ENCODE results near the gene FCER2.

Gene FCER2

GRCh38 chr19:7679771-7680605 lies 21.9 kb downstream of the FCER2 start:
- Histone ChIP-seq H3K9ac (ENCODE audit: low read depth, low read length) (peak overlapping the region; percentile 94), H3K27ac (ENCODE audit: low read length) (peak overlapping the region; percentile 49)

GRCh38 chr19:7678971-7679751 lies 22.8 kb downstream of the FCER2 start:
- H3K27me3 ChIP-seq (ENCODE audit: insufficient read depth, low read length, poor library complexity), result no peaks in the 10 kb centered on the region

More at GRCh38 chr19:7679771-7680605, 21.9 kb downstream of the FCER2 start:
- Histone ChIP-seq H3K9me3 (ENCODE audit: insufficient read depth, low read length, severe bottlenecking) (no peaks in the 10 kb centered on the region), H2AFZ (ENCODE audit: low read depth, low read length) (peak overlapping the region; percentile 74), H4K20me1 (ENCODE audit: insufficient read depth, low read length) (peaks cover 14% of the 10 kb centered on the region), H3K27me3 (ENCODE audit: insufficient read depth, low read length, poor library complexity) (no peaks in the 10 kb centered on the region), H3K4me1 (ENCODE audit: insufficient read depth, low read length) (peaks cover 42% of the 10 kb centered on the region), H3K4me2 (ENCODE audit: insufficient read depth, low read length) (peak overlapping the region; percentile 58), H3K79me2 (ENCODE audit: insufficient read depth, low read length) (peaks cover 26% of the 10 kb centered on the region), H3K4me3 (ENCODE audit: low read depth in 1 of 2, low read length in 2 of 2) (peak overlapping the region in 1 of 2 experiments; percentile 90; a peak in 2 of 4 replicates), H3K36me3 (ENCODE audit: insufficient read depth, low read length) (peaks cover 22% of the 10 kb centered on the region)
- ATAC-seq (ENCODE audit: insufficient read depth, low read depth), result no peak
- no peak for TF ChIP-seq EZH2 (IDR thresholded peaks at IDR 0.05; ENCODE audit: borderline replicate concordance, low read depth, low read length, severe bottlenecking)
- no peak for TF ChIP-seq CTCF (IDR thresholded peaks at IDR 0.05; ENCODE audit: borderline replicate concordance, extremely low read depth, low read length, poor library complexity, severe bottlenecking)
- no peak for DNase-seq

GRCh38 chr19:7677669-7678311 lies 24.1 kb downstream of the FCER2 start:
- H3K27ac ChIP-seq (ENCODE audit: low read length), result no peak overlapping the region
- TF ChIP-seq CTCF (IDR thresholded peaks at IDR 0.05; ENCODE audit: borderline replicate concordance, extremely low read depth, low read length, poor library complexity, severe bottlenecking), result no peak
- TF ChIP-seq EZH2 (IDR thresholded peaks at IDR 0.05; ENCODE audit: borderline replicate concordance, low read depth, low read length, severe bottlenecking), result no peak
- peaks cover 42% of the 10 kb centered on the region for H3K4me1 ChIP-seq (ENCODE audit: insufficient read depth, low read length)
- H3K27me3 ChIP-seq (ENCODE audit: insufficient read depth, low read length, poor library complexity), result no peaks in the 10 kb centered on the region
- no peak for ATAC-seq (ENCODE audit: insufficient read depth, low read depth)
- H3K4me2 ChIP-seq (ENCODE audit: insufficient read depth, low read length), result no peak overlapping the region
- H3K9me3 ChIP-seq (ENCODE audit: insufficient read depth, low read length, severe bottlenecking), result no peaks in the 10 kb centered on the region
- DNase-seq, result no peak
- peaks cover 11% of the 10 kb centered on the region for H3K36me3 ChIP-seq (ENCODE audit: insufficient read depth, low read length)
- peaks cover 21% of the 10 kb centered on the region for H3K79me2 ChIP-seq (ENCODE audit: insufficient read depth, low read length)
- H3K9ac ChIP-seq (ENCODE audit: low read depth, low read length), result no peak overlapping the region
- H4K20me1 ChIP-seq (ENCODE audit: insufficient read depth, low read length), result peaks cover 14% of the 10 kb centered on the region
- H2AFZ ChIP-seq (ENCODE audit: low read depth, low read length), result no peak overlapping the region
- no peak overlapping the region for H3K4me3 ChIP-seq (ENCODE audit: low read depth in 1 of 2, low read length in 2 of 2)

More at GRCh38 chr19:7678971-7679751, 22.8 kb downstream of the FCER2 start:
- Histone ChIP-seq H3K4me3 (ENCODE audit: low read depth in 1 of 2, low read length in 2 of 2) (no peak overlapping the region), H3K79me2 (ENCODE audit: insufficient read depth, low read length) (peaks cover 26% of the 10 kb centered on the region), H4K20me1 (ENCODE audit: insufficient read depth, low read length) (peaks cover 14% of the 10 kb centered on the region), H3K4me1 (ENCODE audit: insufficient read depth, low read length) (peaks cover 42% of the 10 kb centered on the region), H3K27ac (ENCODE audit: low read length) (peak overlapping the region; percentile 5; the same call in 1 of the 2 replicates), H2AFZ (ENCODE audit: low read depth, low read length) (peak overlapping the region; percentile 74; the same call in 1 of the 2 replicates), H3K9ac (ENCODE audit: low read depth, low read length) (no peak overlapping the region), H3K9me3 (ENCODE audit: insufficient read depth, low read length, severe bottlenecking) (no peaks in the 10 kb centered on the region), H3K4me2 (ENCODE audit: insufficient read depth, low read length) (no peak overlapping the region), H3K36me3 (ENCODE audit: insufficient read depth, low read length) (peaks cover 22% of the 10 kb centered on the region)
- TF ChIP-seq EZH2 (IDR thresholded peaks at IDR 0.05; ENCODE audit: borderline replicate concordance, low read depth, low read length, severe bottlenecking) (no peak), CTCF (IDR thresholded peaks at IDR 0.05; ENCODE audit: borderline replicate concordance, extremely low read depth, low read length, poor library complexity, severe bottlenecking) (peak; percentile 62)
- DNase-seq (peak; percentile 70), ATAC-seq (ENCODE audit: insufficient read depth, low read depth) (peak; percentile 38)
